ENCODE data around the gene RHBDL1. TPM values are rescaled to one million over a fixed set of nuclear protein-coding genes. Genes with fewer than 3 reads are reported as not detected.
A peak's percentile ranks its signal among the peaks of the same experiment; 100 is the strongest.
"Not testable (repeated sequence)": the region's sequence is repeated elsewhere in the genome, so short reads cannot be mapped to it uniquely, and the experiment has no call there.

Gene RHBDL1
- polyA plus RNA-seq, 3 donors, result 0.84 to 2.5 (median 2.3) TPM

GRCh38 chr16:680625-680945 lies 5.1 kb downstream of the RHBDL1 start:
- no peak for DNase-seq (ENCODE audit: extremely low read depth in 1 of 11, low read depth in 9 of 11, low spot score in 4 of 11)

GRCh38 chr16:680967-681745 lies 5.7 kb downstream of the RHBDL1 start:
- no peak for DNase-seq (ENCODE audit: extremely low read depth in 1 of 11, low read depth in 9 of 11, low spot score in 4 of 11)

GRCh38 chr16:681746-682427 lies 6.4 kb downstream of the RHBDL1 start:
- DNase-seq (ENCODE audit: extremely low read depth in 1 of 11, low read depth in 9 of 11, low spot score in 4 of 11), result no peak

GRCh38 chr16:682493-683395 lies 7.3 kb downstream of the RHBDL1 start:
- DNase-seq (ENCODE audit: extremely low read depth in 1 of 11, low read depth in 9 of 11, low spot score in 4 of 11), result no peak

GRCh38 chr16:683396-684070 lies 8.1 kb downstream of the RHBDL1 start:
- DNase-seq (ENCODE audit: extremely low read depth in 1 of 11, low read depth in 9 of 11, low spot score in 4 of 11), result no peak

- DNase-seq (ENCODE audit: extremely low read depth in 1 of 11, low read depth in 9 of 11, low spot score in 4 of 11), result peak; percentile 80 to 94 (median 91)
Measured at GRCh38 chr16:684071-684794, 8.8 kb downstream of the RHBDL1 start, which contains the start of gene JMJD8. JMJD8 (minus strand) TSS chr16:684334; CDS start chr16:684319, 15 bp downstream.

GRCh38 chr16:684961-685696 lies 9.7 kb downstream of the RHBDL1 start:
- no peak for DNase-seq (ENCODE audit: extremely low read depth in 1 of 11, low read depth in 9 of 11, low spot score in 4 of 11)

GRCh38 chr16:685967-686366 lies 10.5 kb downstream of the RHBDL1 start:
- no peak for DNase-seq (ENCODE audit: extremely low read depth in 1 of 11, low read depth in 9 of 11, low spot score in 4 of 11)

- no peak for DNase-seq (ENCODE audit: extremely low read depth in 1 of 11, low read depth in 9 of 11, low spot score in 4 of 11)
Measured at GRCh38 chr16:686459-687260, 11.2 kb downstream of the RHBDL1 start.

GRCh38 chr16:687499-687898 lies 12.0 kb downstream of the RHBDL1 start:
- no peak for DNase-seq (ENCODE audit: extremely low read depth in 1 of 11, low read depth in 9 of 11, low spot score in 4 of 11)

GRCh38 chr16:689175-689897 lies 13.9 kb downstream of the RHBDL1 start:
- DNase-seq (ENCODE audit: extremely low read depth in 1 of 11, low read depth in 9 of 11, low spot score in 4 of 11), result no peak

GRCh38 chr16:691242-691641 lies 15.8 kb downstream of the RHBDL1 start:
- DNase-seq (ENCODE audit: extremely low read depth in 1 of 11, low read depth in 9 of 11, low spot score in 4 of 11), result not testable (repeated sequence)

- DNase-seq (ENCODE audit: extremely low read depth in 1 of 11, low read depth in 9 of 11, low spot score in 4 of 11), result no peak
Measured at GRCh38 chr16:692356-693108, 17.1 kb downstream of the RHBDL1 start.

- DNase-seq (ENCODE audit: extremely low read depth in 1 of 11, low read depth in 9 of 11, low spot score in 4 of 11), result no peak
Measured at GRCh38 chr16:693364-693763, 17.9 kb downstream of the RHBDL1 start.

- no peak for DNase-seq (ENCODE audit: extremely low read depth in 1 of 11, low read depth in 9 of 11, low spot score in 4 of 11)
Measured at GRCh38 chr16:693766-694165, 18.3 kb downstream of the RHBDL1 start.
